Esophagus squamous epithelium (tissue), 4 donors: ENCODE measurements around the gene PUM1.

Source experiments
- CTCF ChIP-seq, 6 experiments: fragments of 450-650 bp in 4 of 6; fragments of 200-600 bp in 2 of 6; sonication (generic) in 2 of 6; IDR thresholded peaks; one replicate each; pipeline ENCODE4 v1.5.1; 2016 to 2019; ENCODE audit warnings: antibody characterized with exemption in 6 of 6, mild to moderate bottlenecking in 4 of 6, moderate library complexity in 4 of 6
- POLR2A ChIP-seq, 4 donors: fragments of 450-650 bp; IDR thresholded peaks; one replicate each; pipeline ENCODE4 v1.6.1; 2017; ENCODE audit warnings: antibody characterized with exemption in 4 of 4, mild to moderate bottlenecking in 4 of 4, moderate library complexity in 3 of 4

DNA sequence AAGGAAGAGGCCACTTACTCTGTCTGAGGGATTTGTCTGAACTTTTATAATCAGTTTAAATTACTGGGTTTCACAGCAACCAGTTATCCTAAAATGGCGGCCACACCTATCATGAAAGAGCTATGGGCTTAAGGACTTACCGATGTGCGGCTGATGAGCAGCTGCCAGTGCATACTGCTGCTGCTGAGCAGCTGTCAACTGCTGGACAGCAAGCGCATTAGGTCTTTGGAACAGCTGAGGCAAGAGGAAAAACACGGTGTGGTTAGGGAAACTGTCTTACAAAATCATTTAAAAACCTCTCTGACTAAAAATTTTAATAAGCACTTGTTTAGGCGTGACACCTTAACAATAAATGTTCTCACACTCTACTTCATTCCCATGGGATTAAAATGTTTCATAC lies 84.3 kb downstream of the PUM1 start:
- TF ChIP-seq CTCF (IDR thresholded peaks at IDR 0.05) (no peak), POLR2A (IDR thresholded peaks at IDR 0.05) (no peak)
